Transverse colon (tissue), 4 donors: ENCODE data around the gene MYOZ2. TPM values are rescaled to one million over a fixed set of nuclear protein-coding genes. Genes with fewer than 3 reads are reported as not detected.

Experiments used
- DNase-seq: peaks from one replicate; pipeline ENCODE4 v3.0.0-alpha.2; 2019
- H3K27ac ChIP-seq, 4 donors: fragments of 200-600 bp; sonication (generic); 2 replicates each; pipeline ENCODE4 v1.5.1; 2016 to 2018; ENCODE audit warnings: inconsistent platforms in 4 of 4
- H3K27me3 ChIP-seq: fragments of 200-600 bp; sonication (generic); 2 replicates; pipeline ENCODE4 v1.5.1; 2017; ENCODE audit warnings: inconsistent platforms
- H3K36me3 ChIP-seq, 4 donors: fragments of 200-600 bp; sonication (generic); 2 replicates each; pipeline ENCODE4 v1.5.1; 2017 to 2019; ENCODE audit warnings: inconsistent platforms in 4 of 4
- H3K4me1 ChIP-seq, 4 donors: fragments of 200-600 bp; sonication (generic); 2 replicates each; pipeline ENCODE4 v1.5.1; 2017 to 2020; ENCODE audit warnings: inconsistent platforms in 4 of 4
- H3K4me3 ChIP-seq, 4 donors: fragments of 200-600 bp; sonication (generic); 1 replicate in 1 of 4; 2 replicates in 3 of 4; pipeline versions ENCODE4 v1.5.1 to v1.6.1; 2017 to 2019; ENCODE audit warnings: inconsistent platforms in 4 of 4
- H3K9me3 ChIP-seq, 2 donors: fragments of 200-600 bp; sonication (generic); 2 replicates each; pipeline ENCODE4 v1.5.1; 2017 to 2019; ENCODE audit warnings: inconsistent platforms in 2 of 2
- EP300 ChIP-seq: sonication (generic); formaldehyde crosslinking; IDR thresholded peaks from one replicate; pipeline ENCODE4 v1.6.1; 2017; ENCODE audit warnings: antibody characterized with exemption, low read depth
- POLR2A ChIP-seq: fragments of 450-650 bp; IDR thresholded peaks from one replicate; pipeline ENCODE4 v1.6.1; 2016; ENCODE audit warnings: antibody characterized with exemption, mild to moderate bottlenecking, moderate library complexity
- POLR2AphosphoS5 ChIP-seq, 3 donors: sonication (generic); formaldehyde crosslinking; IDR thresholded peaks; one replicate each; pipeline ENCODE4 v1.6.1; 2016; ENCODE audit warnings: antibody characterized with exemption in 3 of 3
- WGBS, 2 donors: methylation state at CpG; one replicate each; pipeline ENCODE4 v1.1.5; 2018; ENCODE audit warnings: low coverage in 1 of 2; 5-methylcytosine and 5-hydroxymethylcytosine counted together
- in situ Hi-C, 4 donors: fragments of 200-750 bp; cut with MboI; loops; one replicate each; pipeline versions ENCODE4 v1.15.0 to v1.15.1; 2017; ENCODE audit warnings: low sequenced_read_pairs in 3 of 4, low pct_ligation_motif_present in 1 of 4, low pct_unique_long_range_greater_than_20kb in 1 of 4
- intact Hi-C: fragments of 100-400 bp; cut with DNase I; formaldehyde crosslinking; loops from one replicate; pipeline ENCODE4 v1.15.1; 2023; ENCODE audit warnings: low total_unique reads
- total RNA-seq, 4 donors: library from RNA; depleted of rRNA; stranded (reverse); fragments of >200 nt; gene quantifications; one replicate each; pipeline ENCODE4 v1.1.0, GENCODE V29; 2016
- TF ChIP-seq, protein P1 (sequence below), 5 experiments: fragments of 200-600 bp in 3 of 5; fragments of 450-650 bp in 2 of 5; sonication (generic) in 3 of 5; IDR thresholded peaks; 1 replicate in 2 of 5; 2 replicates in 3 of 5; pipeline ENCODE4 v1.5.1; 2016 to 2017; ENCODE audit warnings: antibody characterized with exemption in 5 of 5, inconsistent platforms in 3 of 5, mild to moderate bottlenecking in 2 of 5, moderate library complexity in 1 of 5

The MYOZ2 gene
- total RNA-seq, 4 donors from 2014 or later = 0.27 to 0.32 TPM; not detected in 2

DNA sequence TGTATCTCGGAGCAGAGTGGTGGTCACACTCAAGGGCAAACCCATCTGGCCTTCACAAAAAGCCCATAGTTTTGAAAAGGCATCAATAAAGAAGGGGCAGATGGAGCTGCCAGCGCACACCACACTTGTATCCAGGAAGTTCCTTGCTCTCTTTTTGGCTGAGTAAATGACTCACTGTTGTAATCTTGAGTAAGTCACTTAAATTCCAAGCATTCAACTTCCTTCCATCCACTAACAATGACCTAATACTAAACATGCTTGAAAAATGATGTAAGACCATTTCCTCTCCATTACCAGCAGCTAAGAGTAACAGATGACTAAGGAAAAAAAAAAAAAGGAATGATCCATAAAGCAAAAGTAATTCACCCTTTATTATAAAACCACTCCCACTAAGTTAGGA is 32.4 kb upstream of the MYOZ2 start:
- peak; percentile 46 for TF ChIP-seq EP300
- TF ChIP-seq, protein P1, sequence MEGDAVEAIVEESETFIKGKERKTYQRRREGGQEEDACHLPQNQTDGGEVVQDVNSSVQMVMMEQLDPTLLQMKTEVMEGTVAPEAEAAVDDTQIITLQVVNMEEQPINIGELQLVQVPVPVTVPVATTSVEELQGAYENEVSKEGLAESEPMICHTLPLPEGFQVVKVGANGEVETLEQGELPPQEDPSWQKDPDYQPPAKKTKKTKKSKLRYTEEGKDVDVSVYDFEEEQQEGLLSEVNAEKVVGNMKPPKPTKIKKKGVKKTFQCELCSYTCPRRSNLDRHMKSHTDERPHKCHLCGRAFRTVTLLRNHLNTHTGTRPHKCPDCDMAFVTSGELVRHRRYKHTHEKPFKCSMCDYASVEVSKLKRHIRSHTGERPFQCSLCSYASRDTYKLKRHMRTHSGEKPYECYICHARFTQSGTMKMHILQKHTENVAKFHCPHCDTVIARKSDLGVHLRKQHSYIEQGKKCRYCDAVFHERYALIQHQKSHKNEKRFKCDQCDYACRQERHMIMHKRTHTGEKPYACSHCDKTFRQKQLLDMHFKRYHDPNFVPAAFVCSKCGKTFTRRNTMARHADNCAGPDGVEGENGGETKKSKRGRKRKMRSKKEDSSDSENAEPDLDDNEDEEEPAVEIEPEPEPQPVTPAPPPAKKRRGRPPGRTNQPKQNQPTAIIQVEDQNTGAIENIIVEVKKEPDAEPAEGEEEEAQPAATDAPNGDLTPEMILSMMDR (IDR thresholded peaks at IDR 0.05) = no peak
- peak; percentile 37 to 78 (median 57) for TF ChIP-seq POLR2AphosphoS5 (IDR thresholded peaks at IDR 0.05)
- no peak for TF ChIP-seq POLR2A
- H3K9me3 ChIP-seq = no peaks in the 10 kb centered on the region
- 14 to 24% methylated on average over 1 to 2 of the region's 2 CpGs for WGBS, 2 donors
- DNase-seq = peak; percentile 41
- peak overlapping the region; percentile 67 to 86 (median 76) for H3K27ac ChIP-seq
- H3K27me3 ChIP-seq = no peaks in the 10 kb centered on the region
- H3K4me1 ChIP-seq = peaks cover 5 to 67% (median 27%) of the 10 kb centered on the region in 4 donors
- in situ Hi-C loops = no loop called here
- intact Hi-C loops = no loop called here
- H3K4me3 ChIP-seq = no peak overlapping the region
- H3K36me3 ChIP-seq = no peaks in the 10 kb centered on the region

DNA sequence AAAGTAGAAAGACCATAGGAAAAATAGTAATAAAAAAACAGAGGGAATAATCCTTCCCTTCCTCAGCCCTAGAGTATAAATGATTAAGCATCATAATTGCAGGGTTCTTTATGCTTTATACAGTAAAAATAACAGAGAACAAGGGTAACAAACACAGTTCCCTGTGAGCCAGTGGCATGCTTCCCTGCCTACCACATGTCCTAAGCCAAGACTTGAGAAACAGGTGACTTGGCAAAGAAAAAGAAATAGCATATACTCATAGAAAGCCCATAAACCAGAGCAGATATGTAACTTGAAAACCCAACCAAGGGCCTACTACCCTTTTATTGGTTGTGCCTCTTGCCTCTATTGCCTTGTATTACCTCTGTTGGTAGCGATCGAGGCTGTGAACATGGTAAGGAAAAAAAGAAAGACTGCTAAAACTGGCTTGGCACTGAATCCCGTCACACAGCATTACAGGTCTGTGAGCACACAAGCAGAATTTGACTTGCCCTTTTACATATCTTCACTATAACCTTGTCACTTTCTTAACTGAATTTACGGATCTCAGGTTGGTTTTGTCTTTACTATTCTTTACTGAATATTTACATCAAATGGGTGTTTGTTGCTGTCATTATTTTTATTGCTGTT is 30.9 kb upstream of the MYOZ2 start:
- in situ Hi-C loops = no loop called here
- Histone ChIP-seq H3K4me1 (peaks cover 5 to 55% (median 20%) of the 10 kb centered on the region in 4 donors), H3K4me3 (no peak overlapping the region), H3K27ac (peak overlapping the region; percentile 35 to 86 (median 60)), H3K36me3 (no peaks in the 10 kb centered on the region), H3K9me3 (no peaks in the 10 kb centered on the region), H3K27me3 (no peaks in the 10 kb centered on the region)
- TF ChIP-seq POLR2A (no peak), EP300 (no peak)
- TF ChIP-seq, protein P1 (IDR thresholded peaks at IDR 0.05) = no peak
- intact Hi-C loops = no loop called here
- WGBS, 2 donors = 60 to 64% methylated on average over 2 to 4 of the region's 4 CpGs
- DNase-seq = no peak

DNA sequence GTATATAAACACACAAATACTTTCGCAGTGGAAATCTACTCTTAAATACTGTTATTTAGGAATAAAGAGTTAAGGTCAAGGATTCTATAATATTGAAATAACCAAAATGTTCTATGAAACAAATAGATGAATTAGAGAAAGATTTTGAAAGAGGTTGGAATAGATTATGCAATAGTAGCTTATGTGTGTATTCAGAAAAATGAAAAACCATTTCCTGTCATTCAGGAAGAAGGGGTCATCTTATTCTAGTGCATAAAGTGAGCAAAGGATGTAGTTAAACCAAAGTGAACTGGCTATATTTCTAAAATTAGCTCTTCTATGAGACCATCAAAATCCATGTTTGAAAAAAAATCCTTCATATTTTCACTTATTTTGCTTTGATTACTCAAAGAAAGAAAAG is 30.0 kb upstream of the MYOZ2 start:
- no peak for TF ChIP-seq POLR2AphosphoS5 (IDR thresholded peaks at IDR 0.05)
- TF ChIP-seq, protein P1 (IDR thresholded peaks at IDR 0.05) = no peak
- no peak for TF ChIP-seq EP300
- no peak for TF ChIP-seq POLR2A
- intact Hi-C loops = no loop called here

DNA sequence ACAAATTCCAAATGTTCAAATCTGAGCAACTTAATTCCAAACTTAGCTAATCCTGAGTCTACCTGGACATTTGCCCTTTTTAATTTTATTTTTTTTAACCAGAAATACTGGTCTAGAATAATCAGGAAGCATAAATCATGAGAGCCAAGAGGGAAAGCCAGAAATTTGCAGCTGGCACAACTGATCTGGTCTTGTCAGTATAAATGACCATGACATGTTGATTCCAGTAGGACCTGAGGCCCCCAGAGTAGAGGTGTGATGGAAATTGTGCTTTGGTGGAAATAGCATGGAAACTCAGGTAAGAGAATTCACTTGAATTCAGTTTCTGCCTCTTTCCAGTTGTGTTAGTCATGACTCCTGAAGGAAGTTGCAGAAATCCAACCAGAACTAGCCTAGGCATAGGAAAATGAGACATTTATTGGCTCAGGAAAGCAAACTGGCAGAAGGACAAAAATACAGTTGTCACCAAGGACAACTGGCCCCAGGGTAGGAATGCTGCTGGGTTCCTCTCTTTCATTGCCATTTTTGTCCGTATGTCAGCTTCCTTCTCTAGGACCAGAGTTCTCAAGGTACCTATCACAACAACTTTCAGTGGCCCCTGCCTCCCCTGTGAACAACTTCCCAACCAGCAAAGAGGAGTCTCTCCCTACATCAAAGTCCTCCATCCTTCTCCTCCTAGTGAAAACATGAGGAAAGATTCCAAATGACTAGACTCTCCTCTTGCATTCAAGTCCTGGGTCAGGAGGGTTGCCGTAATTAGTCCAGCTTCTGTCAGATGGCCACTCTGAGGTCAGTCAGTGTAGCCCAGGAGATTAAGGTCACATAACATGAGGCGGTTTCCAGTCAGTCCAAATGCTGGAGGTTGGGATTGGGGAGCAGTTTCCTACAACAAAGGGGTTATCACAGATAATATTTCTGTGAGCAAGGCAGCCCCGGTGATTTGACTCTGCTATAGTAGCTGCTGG is 29.3 kb upstream of the MYOZ2 start:
- in situ Hi-C loops (no loop called here), intact Hi-C loops (no loop called here)
- Histone ChIP-seq H3K4me3 (no peak overlapping the region), H3K27me3 (no peaks in the 10 kb centered on the region), H3K36me3 (no peaks in the 10 kb centered on the region), H3K27ac (no peak overlapping the region), H3K4me1 (peaks cover 0 to 43% (median 20%) of the 10 kb centered on the region in 4 donors), H3K9me3 (no peaks in the 10 kb centered on the region)
- no peak for TF ChIP-seq POLR2AphosphoS5 (IDR thresholded peaks at IDR 0.05)
- WGBS, 2 donors = 70 to 81% methylated on average over 2 to 4 of the region's 4 CpGs
- DNase-seq = no peak

More for the DNA sequence above, 30.0 kb upstream of the MYOZ2 start:
- Histone ChIP-seq H3K36me3 (no peaks in the 10 kb centered on the region), H3K27me3 (no peaks in the 10 kb centered on the region), H3K9me3 (no peaks in the 10 kb centered on the region), H3K4me3 (no peak overlapping the region), H3K4me1 (peaks cover 4 to 47% (median 20%) of the 10 kb centered on the region in 4 donors), H3K27ac (no peak overlapping the region)
- 93 to 100% methylated on average over 1 of the region's 1 CpG for WGBS, 2 donors
- in situ Hi-C loops = no loop called here
- no peak for DNase-seq
